HG03045 (cell line): ENCODE results near the gene CTCF.
A peak's percentile ranks its signal among the peaks of the same experiment; 100 is the strongest.

Source experiments
- ATAC-seq: cut with Tn5 transposase; IDR thresholded peaks from one replicate; pipeline ENCODE4 v1.9.1; 2021; ENCODE audit warnings: mild to moderate bottlenecking, moderate library complexity; ENCODE audit not compliant: unreplicated experiment

CTCF gene

DNA sequence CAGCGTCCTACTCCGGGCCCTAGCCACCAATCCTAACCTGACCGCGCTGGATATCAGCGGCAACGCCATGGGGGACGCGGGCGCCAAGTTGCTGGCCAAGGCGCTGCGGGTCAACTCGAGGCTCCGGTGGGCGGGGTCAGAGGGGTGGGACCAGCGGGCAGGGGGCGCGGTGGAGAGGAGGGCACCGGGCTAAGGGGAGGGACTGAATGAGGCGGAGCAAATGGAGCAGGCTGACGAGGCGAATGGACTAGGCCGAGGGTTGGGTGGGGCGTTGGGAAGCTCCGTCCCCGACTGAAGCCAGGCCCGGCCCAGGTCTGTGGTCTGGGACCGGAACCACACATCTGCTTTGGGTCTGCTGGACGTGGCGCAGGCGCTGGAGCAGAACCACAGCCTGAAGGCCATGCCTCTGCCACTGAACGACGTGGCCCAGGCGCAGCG lies 87.2 kb downstream of the CTCF start:
- ATAC-seq = no peak

DNA sequence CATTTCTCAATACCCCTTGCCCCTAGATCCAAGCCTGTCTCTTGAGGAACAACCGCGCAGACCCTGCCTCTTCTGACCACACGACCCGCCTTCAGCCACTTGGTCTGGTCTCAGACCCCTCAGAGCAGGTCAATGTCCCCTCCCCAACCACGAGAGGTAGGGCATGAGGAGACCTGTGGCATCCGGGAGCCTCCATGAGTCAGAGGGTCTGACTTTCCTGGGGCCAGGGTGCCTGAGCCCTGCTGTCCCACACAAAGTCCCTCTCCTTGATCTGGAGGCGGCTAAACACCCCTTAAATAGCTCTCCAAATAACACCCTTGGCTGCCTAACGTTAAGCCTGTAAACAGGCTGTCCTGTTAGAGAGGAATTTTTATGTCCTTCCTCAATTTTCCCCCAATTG lies 87.7 kb downstream of the CTCF start:
- no peak for ATAC-seq

- no peak for ATAC-seq
Measured at GRCh38 chr16:67651039-67651438, 88.7 kb downstream of the CTCF start.

GRCh38 chr16:67651847-67652246 lies 89.5 kb downstream of the CTCF start:
- no peak for ATAC-seq

GRCh38 chr16:67652578-67653127 lies 90.3 kb downstream of the CTCF start:
- ATAC-seq = no peak

GRCh38 chr16:67653128-67653788 lies 90.9 kb downstream of the CTCF start:
- no peak for ATAC-seq

DNA sequence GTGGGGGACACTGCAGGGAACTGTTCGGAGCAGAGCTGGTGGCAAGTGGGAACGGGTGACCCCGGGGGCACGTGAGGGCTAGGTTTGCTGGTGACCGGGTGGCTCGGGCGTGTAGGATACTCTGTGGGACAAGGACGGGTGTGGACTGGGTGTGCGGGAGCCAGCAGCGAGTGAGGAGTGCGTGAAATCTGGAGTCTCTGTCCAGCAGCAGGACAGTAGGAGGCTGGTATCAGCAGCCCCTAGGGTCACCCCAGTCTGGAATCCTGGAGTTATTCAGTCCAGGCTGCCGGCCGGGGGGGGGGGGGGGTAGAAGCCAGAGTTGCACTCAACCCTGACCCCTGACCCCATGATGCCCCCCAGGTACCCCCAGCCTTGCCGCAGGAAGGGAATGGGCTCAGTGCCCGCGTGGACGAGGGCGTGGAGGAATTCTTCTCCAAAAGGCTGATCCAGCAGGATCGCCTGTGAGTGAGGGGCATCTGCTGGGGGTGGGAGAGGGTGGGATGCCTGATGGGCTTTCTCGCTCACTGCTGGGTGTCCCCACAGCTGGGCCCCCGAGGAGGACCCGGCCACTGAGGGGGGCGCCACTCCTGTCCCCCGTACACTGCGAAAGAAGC lies 91.6 kb downstream of the CTCF start:
- no peak for ATAC-seq

DNA sequence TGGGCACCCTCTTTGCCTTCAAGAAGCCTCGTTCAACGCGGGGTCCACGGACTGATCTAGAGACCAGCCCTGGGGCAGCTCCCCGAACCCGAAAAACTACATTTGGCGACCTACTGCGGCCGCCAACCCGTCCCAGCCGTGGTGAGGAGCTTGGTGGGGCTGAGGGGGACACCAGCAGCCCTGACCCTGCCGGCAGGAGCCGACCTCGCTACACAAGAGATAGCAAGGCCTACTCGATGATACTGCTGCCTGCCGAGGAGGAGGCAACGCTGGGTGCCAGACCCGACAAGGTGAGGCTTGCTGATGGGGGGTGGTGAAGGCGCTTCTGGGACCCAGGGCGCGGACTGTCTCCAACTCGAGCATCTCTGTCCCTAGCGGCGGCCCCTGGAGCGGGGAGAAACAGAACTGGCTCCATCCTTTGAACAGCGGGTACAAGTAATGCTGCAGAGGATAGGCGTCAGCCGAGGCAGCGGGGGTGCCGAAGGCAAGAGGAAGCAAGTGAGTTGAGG lies 92.1 kb downstream of the CTCF start:
- ATAC-seq = no peak

DNA sequence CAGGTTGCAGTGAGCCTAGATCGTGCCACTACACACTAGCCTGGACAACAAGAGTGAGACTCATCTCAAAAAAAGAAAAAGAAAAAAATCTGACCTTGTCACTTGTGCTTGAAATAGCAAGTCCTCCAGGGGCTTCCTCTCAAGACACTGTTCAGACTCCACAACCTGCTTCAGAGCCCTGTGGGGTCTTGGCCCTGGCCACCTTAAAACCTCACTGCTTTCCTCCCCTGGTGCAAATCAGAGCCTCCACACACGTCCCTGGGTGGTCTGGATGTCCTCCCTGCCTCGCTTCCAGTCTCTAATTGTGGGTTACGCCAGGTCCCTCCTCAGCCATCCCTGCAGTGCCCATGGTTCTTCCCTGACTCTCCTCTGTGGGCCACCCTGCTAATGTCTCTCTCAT lies 93.0 kb downstream of the CTCF start:
- no peak for ATAC-seq

DNA sequence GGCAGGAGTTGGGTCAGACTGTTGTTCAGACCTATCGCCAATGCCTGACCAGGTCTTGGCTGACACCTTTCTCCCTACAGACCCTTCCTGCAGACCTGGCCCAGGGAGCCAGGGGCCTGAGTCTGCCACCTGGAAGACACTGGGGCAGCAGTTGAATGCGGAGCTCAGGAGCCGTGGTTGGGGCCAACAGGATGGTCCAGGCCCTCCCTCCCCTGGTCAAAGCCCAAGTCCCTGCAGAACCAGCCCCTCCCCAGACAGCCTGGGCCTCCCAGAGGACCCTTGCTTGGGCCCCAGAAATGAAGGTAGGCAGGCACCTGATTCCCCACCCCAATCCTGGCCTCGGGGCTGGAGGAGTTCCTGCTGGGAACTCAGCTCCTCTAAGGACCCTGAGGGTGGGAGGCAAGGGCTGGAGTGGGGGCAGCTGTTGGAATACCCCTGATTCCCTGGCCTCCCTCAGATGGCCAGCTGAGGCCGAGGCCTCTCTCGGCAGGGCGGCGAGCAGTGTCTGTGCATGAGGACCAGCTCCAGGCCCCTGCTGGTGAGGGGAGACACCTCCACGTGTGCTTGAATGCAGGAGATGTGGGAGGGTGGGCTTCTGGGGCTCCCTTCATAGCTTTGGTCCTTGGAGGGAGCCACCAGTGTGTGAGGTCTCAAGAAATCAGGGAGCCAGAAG lies 94.2 kb downstream of the CTCF start:
- ATAC-seq = no peak

GRCh38 chr16:67657017-67657608 lies 94.8 kb downstream of the CTCF start:
- ATAC-seq = no peak

GRCh38 chr16:67657751-67658518 lies 95.6 kb downstream of the CTCF start:
- no peak for ATAC-seq

DNA sequence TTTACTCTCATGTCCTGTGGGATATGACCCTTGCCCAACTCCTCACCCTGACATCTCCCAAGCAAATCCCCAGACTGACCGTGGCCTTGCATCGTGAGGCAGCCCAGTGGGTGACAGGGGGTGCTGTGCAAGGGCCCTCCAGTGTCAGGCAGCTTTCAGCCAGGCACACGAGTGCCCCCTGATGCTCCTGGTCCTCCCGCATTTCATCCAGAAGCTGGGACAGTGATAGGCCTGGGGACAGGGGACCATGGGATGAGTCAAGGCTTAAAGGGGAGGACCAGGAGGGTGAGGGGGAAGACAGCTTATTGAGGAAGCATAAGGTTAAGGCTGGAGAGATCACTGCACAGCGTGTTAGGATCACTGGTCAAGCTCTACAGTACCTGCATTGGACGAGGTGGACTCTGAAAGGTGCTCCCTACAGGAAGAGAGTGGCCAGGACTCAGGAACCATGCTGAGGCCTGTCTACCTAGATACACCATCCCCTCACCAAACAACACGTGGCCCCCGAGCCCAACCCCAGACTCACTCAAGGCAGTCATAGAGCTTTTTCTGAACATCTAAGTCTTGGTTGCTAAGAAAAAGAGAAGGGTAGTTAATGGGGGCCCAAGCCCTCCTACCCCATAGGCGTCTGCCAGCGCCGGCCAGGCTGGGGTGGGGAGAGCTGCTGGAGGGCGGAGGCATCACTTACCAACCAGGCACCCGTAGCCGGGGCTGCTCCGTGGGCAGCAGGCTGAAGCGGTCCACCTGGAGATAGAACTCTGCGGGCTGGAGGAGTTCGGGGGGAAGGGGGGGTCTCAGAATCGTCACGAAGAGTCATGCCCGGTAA lies 96.7 kb downstream of the CTCF start:
- ATAC-seq = no peak

GRCh38 chr16:67659675-67660563 lies 97.6 kb downstream of the CTCF start, which contains the start of gene ACD:
Gene ACD, minus strand, starts transcription at chr16:67660260. Its CDS starts 40 bp downstream, at chr16:67660220.
- ATAC-seq = peak; percentile 57

GRCh38 chr16:67660564-67661028 lies 98.3 kb downstream of the CTCF start, which contains the start of gene PARD6A:
Gene PARD6A, plus strand, starts transcription at chr16:67660960. Its CDS starts 79 bp downstream, at chr16:67661039.
- peak; percentile 67 for ATAC-seq

DNA sequence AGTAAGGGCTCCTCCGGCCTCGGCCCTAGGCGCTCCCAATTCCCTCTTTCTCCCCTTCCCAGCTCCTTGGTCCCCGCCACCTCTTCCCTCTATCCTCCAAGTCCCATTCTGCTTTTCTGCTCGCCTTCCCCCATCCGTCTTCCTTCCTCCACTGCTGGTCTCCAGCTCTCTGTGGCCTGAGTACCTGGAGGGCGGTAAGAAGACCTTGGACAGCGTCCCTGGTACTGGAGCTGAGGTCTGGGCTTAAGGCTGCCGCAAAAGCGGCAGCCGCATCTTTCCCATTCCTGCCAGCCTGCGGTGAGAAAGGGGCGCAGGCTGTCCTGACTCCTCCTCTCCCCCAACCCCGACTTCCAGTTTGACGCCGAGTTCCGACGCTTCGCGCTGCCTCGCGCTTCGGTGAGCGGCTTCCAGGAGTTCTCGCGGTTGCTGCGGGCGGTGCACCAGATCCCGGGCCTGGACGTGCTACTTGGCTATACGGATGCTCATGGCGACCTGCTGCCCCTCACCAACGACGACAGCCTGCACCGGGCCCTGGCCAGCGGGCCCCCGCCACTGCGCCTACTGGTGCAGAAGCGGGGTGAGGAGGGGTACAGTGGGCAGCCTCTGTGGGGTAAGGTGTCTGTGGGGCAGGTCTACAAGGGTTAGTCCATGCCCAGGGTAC lies 98.9 kb downstream of the CTCF start:
- ATAC-seq = peak; percentile 2

DNA sequence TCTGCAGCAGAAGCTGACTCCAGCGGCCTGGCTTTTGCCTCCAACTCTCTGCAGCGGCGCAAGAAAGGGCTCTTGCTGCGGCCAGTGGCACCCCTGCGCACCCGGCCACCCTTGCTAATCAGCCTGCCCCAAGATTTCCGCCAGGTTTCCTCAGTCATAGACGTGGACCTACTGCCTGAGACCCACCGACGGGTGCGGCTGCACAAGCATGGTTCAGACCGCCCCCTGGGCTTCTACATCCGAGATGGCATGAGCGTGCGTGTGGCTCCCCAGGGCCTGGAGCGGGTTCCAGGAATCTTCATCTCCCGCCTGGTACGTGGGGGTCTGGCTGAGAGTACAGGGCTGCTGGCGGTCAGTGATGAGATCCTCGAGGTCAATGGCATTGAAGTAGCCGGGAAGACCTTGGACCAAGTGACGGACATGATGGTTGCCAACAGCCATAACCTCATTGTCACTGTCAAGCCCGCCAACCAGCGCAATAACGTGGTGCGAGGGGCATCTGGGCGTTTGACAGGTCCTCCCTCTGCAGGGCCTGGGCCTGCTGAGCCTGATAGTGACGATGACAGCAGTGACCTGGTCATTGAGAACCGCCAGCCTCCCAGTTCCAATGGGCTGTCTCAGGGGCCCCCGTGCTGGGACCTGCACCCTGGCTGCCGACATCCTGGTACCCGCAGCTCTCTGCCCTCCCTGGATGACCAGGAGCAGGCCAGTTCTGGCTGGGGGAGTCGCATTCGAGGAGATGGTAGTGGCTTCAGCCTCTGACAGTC lies 99.7 kb downstream of the CTCF start:
- no peak for ATAC-seq
